Duodenal mucosa (tissue), 2 donors: Measurements from ENCODE around the gene FCGR3B.
"Not testable (repeated sequence)": the region's sequence is repeated elsewhere in the genome, so short reads cannot be mapped to it uniquely, and the experiment has no call there.

Experiments used
- H3K27ac ChIP-seq: one replicate; pipeline ENCODE4 v1.7.0; 2013; ENCODE audit warnings: low read depth, low read length
- H3K27me3 ChIP-seq, 2 donors: one replicate each; pipeline ENCODE4 v1.7.0; 2013; ENCODE audit warnings: low read length in 2 of 2, control low read depth in 1 of 2; ENCODE audit not compliant: insufficient read depth in 2 of 2, control insufficient read depth in 1 of 2
- H3K36me3 ChIP-seq, 2 donors: one replicate each; pipeline ENCODE4 v1.7.0; 2013; ENCODE audit warnings: low read length in 2 of 2, control low read depth in 1 of 2; ENCODE audit not compliant: insufficient read depth in 2 of 2, control insufficient read depth in 1 of 2
- H3K4me1 ChIP-seq, 2 donors: one replicate each; pipeline ENCODE4 v1.7.0; 2013; ENCODE audit warnings: low read length in 2 of 2, control low read depth in 1 of 2; ENCODE audit not compliant: insufficient read depth in 2 of 2, control insufficient read depth in 1 of 2
- H3K4me3 ChIP-seq, 2 donors: one replicate each; pipeline ENCODE4 v1.7.0; 2013; ENCODE audit warnings: low read length in 2 of 2, low read depth in 1 of 2
- H3K9ac ChIP-seq, 2 donors: one replicate each; pipeline ENCODE4 v1.7.0; 2013; ENCODE audit warnings: low read length in 2 of 2, low read depth in 1 of 2
- H3K9me3 ChIP-seq, 2 donors: one replicate each; pipeline ENCODE4 v1.7.0; 2013; ENCODE audit warnings: low read length in 2 of 2, control low read depth in 1 of 2; ENCODE audit not compliant: control insufficient read depth in 1 of 2

Gene FCGR3B

DNA sequence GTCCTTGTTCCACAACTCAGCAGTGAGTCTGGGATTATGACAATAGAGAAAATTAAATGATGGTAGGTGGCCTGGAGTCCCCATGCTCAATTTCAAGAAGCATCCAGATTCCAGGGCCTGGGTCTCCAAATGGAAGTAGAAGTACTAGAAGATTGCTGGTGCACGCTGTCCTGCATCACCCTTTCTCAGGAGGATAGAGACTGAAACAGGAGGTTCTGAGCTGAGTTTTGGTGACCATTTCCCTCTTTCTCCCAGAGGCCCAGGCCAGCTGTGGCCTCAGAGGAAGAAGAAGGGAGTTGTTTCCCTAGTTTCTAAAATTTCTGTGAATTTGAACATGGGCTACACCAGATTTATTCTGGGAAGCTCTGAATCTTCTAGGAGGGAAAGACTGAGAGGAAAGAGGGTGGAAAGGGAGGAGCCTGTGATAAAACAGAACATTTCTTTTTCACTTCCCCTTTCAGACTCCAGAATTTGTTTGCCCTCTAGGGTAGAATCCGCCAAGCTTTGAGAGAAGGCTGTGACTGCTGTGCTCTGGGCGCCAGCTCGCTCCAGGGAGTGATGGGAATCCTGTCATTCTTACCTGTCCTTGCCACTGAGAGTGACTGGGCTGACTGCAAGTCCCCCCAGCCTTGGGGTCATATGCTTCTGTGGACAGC is 31.8 kb upstream of the FCGR3B start, which contains the start of gene FCGR2B:
Gene FCGR2B (plus strand): TSS at position 460 of the 656 bp plus-strand sequence. CDS start 99 bp downstream, at position 559.
- H3K9me3 ChIP-seq, H3K27me3 ChIP-seq, H3K27ac ChIP-seq, H3K4me3 ChIP-seq, H3K9ac ChIP-seq, H3K36me3 ChIP-seq, H3K4me1 ChIP-seq: not testable (repeated sequence)

DNA sequence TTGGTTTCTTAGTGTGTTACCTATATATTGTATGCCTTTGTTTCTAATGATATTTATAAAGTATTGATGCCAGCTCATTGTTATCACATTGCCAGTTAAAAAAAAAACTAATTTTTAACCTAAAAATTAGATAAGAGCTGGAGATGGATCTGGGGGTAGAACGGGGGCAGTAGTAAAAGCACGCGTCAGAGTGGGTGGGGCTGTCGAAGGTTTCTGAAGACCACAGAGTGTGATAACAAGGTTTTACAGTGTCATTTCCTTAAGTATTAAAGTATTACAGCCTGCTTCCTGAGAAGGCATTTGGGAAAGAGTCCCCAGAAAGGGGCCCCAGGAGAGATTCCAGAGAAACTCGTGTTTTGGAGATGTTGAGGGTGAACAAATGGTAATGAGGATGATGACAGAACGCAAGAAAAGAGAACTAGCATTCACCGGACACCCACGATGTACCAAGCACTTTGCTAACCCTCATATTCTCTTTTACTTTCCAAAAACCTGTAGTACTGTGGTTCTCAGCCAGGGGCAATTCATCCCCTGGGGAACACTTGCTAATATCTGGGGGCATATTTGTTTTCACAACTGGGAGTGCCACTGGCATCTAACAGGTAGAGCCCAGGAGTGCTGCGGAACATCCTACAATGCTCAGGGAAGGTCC is 30.8 kb upstream of the FCGR3B start:
- H3K36me3 ChIP-seq, H3K4me3 ChIP-seq, H3K27ac ChIP-seq, H3K27me3 ChIP-seq, H3K9me3 ChIP-seq, H3K9ac ChIP-seq, H3K4me1 ChIP-seq: not testable (repeated sequence)

DNA sequence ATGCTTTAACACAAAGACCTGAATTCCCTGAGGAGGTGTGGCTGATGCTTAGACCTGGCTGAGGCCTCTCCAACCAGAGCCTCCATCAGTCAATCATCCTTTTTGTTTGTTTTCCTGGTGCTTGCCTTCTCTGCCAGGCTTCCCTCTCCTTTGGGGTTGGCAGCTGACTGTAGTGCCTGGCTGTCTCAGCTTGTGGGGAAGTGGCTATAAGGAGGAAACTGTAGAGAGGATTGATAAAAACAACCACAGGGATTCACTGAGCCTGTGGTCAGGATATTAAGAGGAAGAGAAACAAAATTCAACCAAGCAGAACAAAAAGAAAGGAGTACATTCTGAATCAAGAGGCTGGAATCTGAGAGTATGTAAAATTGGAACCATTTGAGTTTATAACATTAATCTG is 27.5 kb upstream of the FCGR3B start:
- not testable (repeated sequence) for H3K36me3 ChIP-seq, H3K9me3 ChIP-seq, H3K4me1 ChIP-seq, H3K27ac ChIP-seq, H3K4me3 ChIP-seq, H3K27me3 ChIP-seq, H3K9ac ChIP-seq

DNA sequence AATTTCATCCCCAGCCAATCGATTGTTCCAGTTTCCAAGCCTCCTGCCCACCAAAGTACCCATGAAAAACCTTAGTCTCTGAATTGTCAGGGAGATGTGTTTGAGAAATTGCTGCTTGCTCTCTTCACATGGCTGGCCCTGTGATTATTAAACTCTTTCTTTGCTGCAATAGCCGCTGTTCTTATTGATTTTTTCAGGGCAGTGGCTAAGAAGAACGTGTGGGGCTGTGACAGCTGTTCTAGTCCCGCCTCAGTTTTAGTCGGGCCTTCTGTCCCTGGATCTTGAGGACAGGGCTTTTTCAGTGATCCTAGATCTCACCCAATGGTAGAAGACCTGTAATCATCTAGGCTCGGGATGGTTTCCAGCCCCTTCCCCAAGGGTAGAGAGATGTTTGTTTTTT is 23.0 kb upstream of the FCGR3B start:
- H3K4me1 ChIP-seq, H3K4me3 ChIP-seq, H3K27ac ChIP-seq, H3K9me3 ChIP-seq, H3K27me3 ChIP-seq, H3K36me3 ChIP-seq, H3K9ac ChIP-seq: not testable (repeated sequence)

DNA sequence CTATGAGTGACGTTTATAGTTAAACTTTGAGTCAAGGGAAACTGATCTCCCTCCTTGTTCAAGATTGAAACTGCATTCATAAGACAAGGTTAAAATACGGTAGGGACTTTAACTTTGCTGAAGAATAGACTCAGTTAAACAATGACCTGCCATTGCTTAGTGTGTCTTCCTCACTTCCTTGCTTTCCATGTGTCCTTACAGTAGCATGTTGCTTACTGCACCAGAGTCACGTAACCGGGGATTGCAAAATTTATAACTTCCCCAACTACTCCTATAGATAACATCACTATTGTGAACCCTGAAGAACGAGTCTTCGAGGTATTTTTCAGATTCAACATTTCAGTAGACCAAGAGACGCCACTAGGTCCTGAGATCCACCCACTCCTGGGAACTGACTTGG is 22.6 kb upstream of the FCGR3B start:
- H3K4me1 ChIP-seq, H3K27me3 ChIP-seq, H3K27ac ChIP-seq, H3K9ac ChIP-seq, H3K4me3 ChIP-seq, H3K36me3 ChIP-seq, H3K9me3 ChIP-seq: not testable (repeated sequence)

DNA sequence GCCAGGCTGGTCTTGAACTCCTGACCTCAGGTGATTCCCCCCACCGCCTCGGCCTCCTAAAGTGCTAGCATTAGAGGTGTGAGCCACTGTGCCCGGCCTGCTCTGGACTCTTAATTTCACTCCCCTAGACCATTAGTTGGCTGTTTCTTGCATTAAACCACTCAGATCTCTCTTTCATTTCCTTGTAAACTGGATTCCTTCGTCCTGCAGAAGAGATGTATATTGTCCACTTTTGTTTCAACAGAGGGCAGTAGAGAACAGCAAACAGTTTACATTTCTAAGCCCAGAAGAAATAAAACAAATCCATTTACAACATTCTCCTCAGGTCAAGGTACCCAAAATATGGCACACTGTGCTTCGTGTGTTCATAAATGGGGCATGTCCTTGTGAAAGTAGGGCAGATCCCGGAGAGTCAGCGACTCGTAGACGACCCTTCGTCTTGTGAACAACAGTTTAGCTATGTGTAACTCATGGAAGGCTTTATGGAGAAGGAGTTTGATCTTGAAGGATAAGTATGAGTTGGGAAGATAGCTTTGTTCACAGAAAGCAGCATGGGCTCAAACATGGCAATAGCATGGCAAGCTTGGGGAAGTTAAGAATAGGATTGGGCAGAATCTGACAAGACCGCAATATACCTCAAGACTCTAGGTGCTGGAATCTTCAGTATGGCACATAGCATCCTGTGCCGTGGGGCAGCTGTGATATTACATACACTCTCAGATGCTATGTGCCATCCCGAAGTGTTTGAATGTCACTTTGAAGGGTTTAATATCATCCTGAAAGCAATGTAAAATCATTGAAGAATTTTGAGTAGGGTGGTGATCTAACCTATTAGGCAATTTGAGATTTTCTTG is 16.8 kb upstream of the FCGR3B start:
- not testable (repeated sequence) for H3K4me1 ChIP-seq, H3K27ac ChIP-seq, H3K9me3 ChIP-seq, H3K27me3 ChIP-seq, H3K9ac ChIP-seq, H3K36me3 ChIP-seq, H3K4me3 ChIP-seq

DNA sequence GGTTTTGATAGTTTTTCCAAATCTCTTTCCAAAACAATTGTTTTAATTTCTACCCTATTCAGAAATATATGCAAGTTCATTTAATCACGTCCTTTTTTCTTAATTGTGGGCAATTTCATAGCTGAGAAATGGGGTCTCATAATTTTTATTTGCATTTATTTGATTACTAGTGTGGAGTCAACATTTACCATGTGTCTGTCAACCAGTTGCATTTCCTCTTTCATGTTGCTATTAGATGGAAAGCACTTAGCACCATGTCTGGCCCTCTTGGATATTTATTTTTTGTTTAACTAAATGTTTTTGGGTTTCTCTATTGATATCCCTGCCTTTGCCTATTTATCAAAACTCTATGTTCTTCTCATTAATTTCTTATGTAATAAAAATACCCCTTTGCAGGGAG is 13.9 kb upstream of the FCGR3B start:
- H3K4me1 ChIP-seq, H3K27ac ChIP-seq, H3K27me3 ChIP-seq, H3K9me3 ChIP-seq, H3K4me3 ChIP-seq, H3K9ac ChIP-seq, H3K36me3 ChIP-seq: not testable (repeated sequence)

DNA sequence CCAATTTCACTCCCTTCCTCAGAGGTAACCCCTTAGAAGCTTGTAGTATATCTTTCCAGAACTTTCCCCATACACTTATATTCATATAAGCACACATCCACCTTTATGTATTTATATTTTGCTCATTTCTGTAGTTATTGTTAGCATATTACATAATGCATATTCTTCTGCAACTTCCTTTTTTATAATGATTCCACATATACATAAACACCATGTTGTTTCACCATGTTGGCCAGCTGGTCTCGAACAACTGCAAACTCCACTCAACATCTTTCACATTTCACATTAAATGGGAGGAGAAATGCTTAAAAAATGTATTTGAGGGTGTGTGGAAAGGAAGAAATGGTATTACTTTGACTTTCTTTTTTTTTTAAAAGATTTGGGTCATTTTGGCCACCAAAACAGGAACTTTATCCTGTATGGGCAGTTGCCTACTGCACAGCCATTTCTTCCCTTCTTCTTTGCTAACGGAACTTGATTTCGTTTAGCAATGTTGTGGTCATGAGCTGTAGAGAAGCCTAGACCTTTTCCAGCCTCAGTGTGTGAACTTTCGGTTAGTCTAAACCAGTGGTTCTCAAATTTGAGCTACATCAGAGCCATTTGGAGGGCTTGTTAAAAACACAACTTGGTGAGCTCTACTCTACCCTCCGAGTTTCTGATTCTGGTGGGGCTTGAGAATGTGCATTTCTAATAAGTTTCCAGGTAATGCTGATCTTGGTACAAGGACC is 12.7 kb upstream of the FCGR3B start:
- not testable (repeated sequence) for H3K27me3 ChIP-seq, H3K27ac ChIP-seq, H3K9ac ChIP-seq, H3K36me3 ChIP-seq, H3K9me3 ChIP-seq, H3K4me3 ChIP-seq, H3K4me1 ChIP-seq

DNA sequence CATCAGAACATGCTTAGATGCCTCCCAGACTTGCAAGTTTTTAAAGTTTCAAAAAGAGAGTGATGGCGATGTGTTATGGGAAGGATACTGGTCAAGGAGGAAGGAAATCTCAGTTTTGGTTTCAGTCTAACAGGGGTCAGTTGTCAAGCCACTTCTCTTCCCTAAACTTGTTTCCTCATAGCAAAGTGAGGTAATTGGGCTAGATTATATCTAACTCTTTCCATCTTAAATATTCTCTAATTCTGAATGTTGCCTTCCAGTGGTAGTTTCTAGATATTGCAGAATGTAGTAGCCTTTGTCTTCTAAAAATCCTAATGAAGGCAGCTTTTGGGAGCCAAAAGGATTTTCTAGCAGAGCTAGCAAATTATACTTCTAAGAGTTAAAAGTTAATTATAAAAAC is 11.7 kb upstream of the FCGR3B start:
- H3K27me3 ChIP-seq, H3K36me3 ChIP-seq, H3K27ac ChIP-seq, H3K4me3 ChIP-seq, H3K9ac ChIP-seq, H3K4me1 ChIP-seq, H3K9me3 ChIP-seq: not testable (repeated sequence)

DNA sequence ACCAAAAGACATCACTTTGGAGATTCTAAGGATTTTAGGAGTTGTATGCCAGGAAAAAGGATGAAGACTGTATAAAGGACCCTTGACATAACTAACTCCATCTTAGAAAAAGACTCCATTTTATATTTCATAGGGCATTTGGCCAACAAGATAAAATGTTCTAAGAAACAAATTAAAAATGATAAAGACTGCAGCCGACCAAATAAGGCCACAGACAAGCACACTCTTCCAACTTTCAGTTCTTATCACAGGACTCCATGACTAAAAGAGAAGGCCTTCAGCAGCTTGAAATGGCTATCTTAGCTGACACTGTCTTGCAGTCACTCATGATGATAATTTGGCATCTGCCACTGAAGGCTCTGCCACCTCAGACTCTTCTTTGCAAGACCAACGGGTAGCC is 8.2 kb upstream of the FCGR3B start:
- H3K4me1 ChIP-seq, H3K4me3 ChIP-seq, H3K36me3 ChIP-seq, H3K27ac ChIP-seq, H3K27me3 ChIP-seq, H3K9ac ChIP-seq, H3K9me3 ChIP-seq: not testable (repeated sequence)
